Activated T-cell treated with anti-CD3 and anti-CD28 coated beads, Interleukin-2, amount 50 U/mL, for 48 hours (primary cell): ENCODE results near the gene NEK11.
A peak's percentile ranks its signal among the peaks of the same experiment; 100 is the strongest.
"Not testable (repeated sequence)": the region's sequence is repeated elsewhere in the genome, so short reads cannot be mapped to it uniquely, and the experiment has no call there.

Source experiments
- DNase-seq, 2 experiments: peaks; one replicate each; pipeline ENCODE4 v3.0.0-alpha.2; 2020

NEK11 gene

GRCh38 chr3:131317667-131318066, 291.0 kb downstream of the NEK11 start:
- no peak for DNase-seq

- DNase-seq = no peak
These were observed 296.3 kb downstream of the NEK11 start for GRCh38 chr3:131323014-131323413.

GRCh38 chr3:131323792-131324191, 297.1 kb downstream of the NEK11 start:
- DNase-seq = no peak

- DNase-seq = no peak
These were observed 298.2 kb downstream of the NEK11 start for GRCh38 chr3:131324923-131325322.

GRCh38 chr3:131326307-131326706, 299.6 kb downstream of the NEK11 start:
- DNase-seq = no peak

- DNase-seq = no peak
These were observed 302.0 kb downstream of the NEK11 start for GRCh38 chr3:131328721-131329120.

- DNase-seq = no peak
These were observed 303.1 kb downstream of the NEK11 start for GRCh38 chr3:131329774-131330173.

GRCh38 chr3:131331456-131332085, 304.9 kb downstream of the NEK11 start:
- not testable (repeated sequence) for DNase-seq

GRCh38 chr3:131338948-131339640, 312.4 kb downstream of the NEK11 start:
- no peak for DNase-seq

- DNase-seq = no peak
These were observed 315.1 kb downstream of the NEK11 start for GRCh38 chr3:131341761-131342160.

GRCh38 chr3:131348911-131349310, 322.2 kb downstream of the NEK11 start:
- no peak for DNase-seq

GRCh38 chr3:131349454-131349853, 322.8 kb downstream of the NEK11 start:
- DNase-seq = no peak

- no peak for DNase-seq
These were observed 323.3 kb downstream of the NEK11 start for GRCh38 chr3:131349946-131350347.

GRCh38 chr3:131350506-131350905, 323.8 kb downstream of the NEK11 start:
- DNase-seq = no peak

- DNase-seq = no peak
These were observed 326.6 kb downstream of the NEK11 start for GRCh38 chr3:131353016-131353877.

GRCh38 chr3:131353986-131354385, 327.3 kb downstream of the NEK11 start:
- DNase-seq = no peak

GRCh38 chr3:131356006-131356595, 329.4 kb downstream of the NEK11 start:
- DNase-seq = no peak

- DNase-seq = no peak
These were observed 330.6 kb downstream of the NEK11 start for GRCh38 chr3:131357275-131357674.

- no peak for DNase-seq
These were observed 333.6 kb downstream of the NEK11 start for GRCh38 chr3:131360191-131360755.

- peak in 1 of 2 experiments; percentile 35 for DNase-seq
These were observed 334.4 kb downstream of the NEK11 start for GRCh38 chr3:131361066-131361463.

GRCh38 chr3:131361464-131362421, 335.1 kb downstream of the NEK11 start:
- peak in 1 of 2 experiments; percentile 41 for DNase-seq

- no peak for DNase-seq
These were observed 336.6 kb downstream of the NEK11 start for GRCh38 chr3:131363275-131363674.
